Measurements from ENCODE around the gene IL10RA. TPM values are rescaled to one million over a fixed set of nuclear protein-coding genes. Genes with fewer than 3 reads are reported as not detected.

The IL10RA gene
- total RNA-seq, 2 experiments from 2014 or later, result 286 to 291 TPM

GRCh38 chr11:118042796-118043195 lies 56.6 kb downstream of the IL10RA start:
- Mint-ChIP-seq H3K27ac (peak overlapping the region; percentile 60), H3K27me3 (no peaks in the 10 kb centered on the region), H3K36me3 (ENCODE audit: low read depth) (peaks cover 10% of the 10 kb centered on the region), H3K4me1 (peaks cover 83% of the 10 kb centered on the region), H3K9me3 (peaks cover 4% of the 10 kb centered on the region), H3K4me3 (no peak overlapping the region)
- CTCF ChIA-PET, result interaction anchor here (1.0 to 2.2 kb wide), 3 partner anchors 56 to 96 kb away, joined by 5 to 13 read pairs (median 5); partner anchors contain the start of gene IL10RA
- POLR2A ChIA-PET, result interaction anchor here (1.0 to 13.8 kb wide), 5 partner anchors 40 to 228 kb away, joined by 3 to 603 read pairs (median 8); partner anchors contain the start of gene IL10RA
- DNase-seq, result no peak

GRCh38 chr11:118045191-118045590 lies 59.0 kb downstream of the IL10RA start:
- DNase-seq, result no peak
- Mint-ChIP-seq H3K4me1 (peaks cover 87% of the 10 kb centered on the region), H3K36me3 (ENCODE audit: low read depth) (no peaks in the 10 kb centered on the region), H3K27me3 (no peaks in the 10 kb centered on the region), H3K27ac (peak overlapping the region; percentile 78), H3K4me3 (no peak overlapping the region), H3K9me3 (no peaks in the 10 kb centered on the region)
- ChIA-PET POLR2A (interaction anchor here (0.6 to 13.8 kb wide), 8 partner anchors 7 to 581 kb away, joined by 3 to 603 read pairs (median 5); partner anchors contain the start of gene IL10RA), CTCF (interaction anchor here (0.8 to 2.5 kb wide), 7 partner anchors 24 to 228 kb away, joined by 3 to 10 read pairs (median 4); partner anchors contain the start of gene IL10RA)

- no peak overlapping the region for H3K4me3 Mint-ChIP-seq
- DNase-seq, result peak; percentile 44
- CTCF ChIA-PET, result interaction anchor here (0.6 to 4.3 kb wide), 8 partner anchors 12 to 225 kb away, joined by 3 to 25 read pairs (median 4); partner anchors contain the start of gene IL10RA
- H3K9me3 Mint-ChIP-seq, result no peaks in the 10 kb centered on the region
- no peaks in the 10 kb centered on the region for H3K27me3 Mint-ChIP-seq
- POLR2A ChIA-PET, result interaction anchor here (0.6 to 13.8 kb wide), 9 partner anchors 9 to 231 kb away, joined by 3 to 603 read pairs (median 4); partner anchors contain the start of gene IL10RA
- H3K4me1 Mint-ChIP-seq, result peaks cover 90% of the 10 kb centered on the region
- H3K36me3 Mint-ChIP-seq (ENCODE audit: low read depth), result no peaks in the 10 kb centered on the region
- peak overlapping the region; percentile 78 for H3K27ac Mint-ChIP-seq
These were observed 60.1 kb downstream of the IL10RA start for GRCh38 chr11:118046051-118046963.

- CTCF ChIA-PET, result interaction anchor here (0.6 to 4.3 kb wide), 11 partner anchors 10 to 240 kb away, joined by 3 to 25 read pairs (median 4); no protein-coding TSS in a partner anchor
- Mint-ChIP-seq H3K36me3 (ENCODE audit: low read depth) (no peaks in the 10 kb centered on the region), H3K9me3 (no peaks in the 10 kb centered on the region), H3K27ac (peak overlapping the region; percentile 78), H3K4me3 (no peak overlapping the region), H3K4me1 (peaks cover 90% of the 10 kb centered on the region), H3K27me3 (no peaks in the 10 kb centered on the region)
- POLR2A ChIA-PET, result interaction anchor here (0.6 to 13.8 kb wide), 7 partner anchors 31 to 219 kb away, joined by 3 to 603 read pairs (median 5); partner anchors contain the start of gene IL10RA
- no peak for DNase-seq
These were observed 60.9 kb downstream of the IL10RA start for GRCh38 chr11:118046964-118047700.

GRCh38 chr11:118047749-118048148 lies 61.6 kb downstream of the IL10RA start:
- H3K4me1 Mint-ChIP-seq, result peaks cover 90% of the 10 kb centered on the region
- no peaks in the 10 kb centered on the region for H3K36me3 Mint-ChIP-seq (ENCODE audit: low read depth)
- CTCF ChIA-PET, result interaction anchor here (0.5 to 4.3 kb wide), 10 partner anchors 11 to 240 kb away, joined by 3 to 25 read pairs (median 4); no protein-coding TSS in a partner anchor
- H3K27ac Mint-ChIP-seq, result peak overlapping the region; percentile 78
- H3K27me3 Mint-ChIP-seq, result no peaks in the 10 kb centered on the region
- no peak overlapping the region for H3K4me3 Mint-ChIP-seq
- POLR2A ChIA-PET, result interaction anchor here (1.8 to 13.8 kb wide), 4 partner anchors 32 to 97 kb away, joined by 5 to 603 read pairs (median 90); partner anchors contain the start of gene IL10RA
- no peaks in the 10 kb centered on the region for H3K9me3 Mint-ChIP-seq
- DNase-seq, result no peak

- CTCF ChIA-PET, result interaction anchor here (0.9 to 4.3 kb wide), 7 partner anchors 44 to 241 kb away, joined by 3 to 25 read pairs (median 9); no protein-coding TSS in a partner anchor
- POLR2A ChIA-PET, result interaction anchor here (0.6 to 13.8 kb wide), 7 partner anchors 9 to 234 kb away, joined by 3 to 603 read pairs (median 5); partner anchors contain the start of gene IL10RA
- DNase-seq, result no peak
- Mint-ChIP-seq H3K36me3 (ENCODE audit: low read depth) (no peaks in the 10 kb centered on the region), H3K4me3 (no peak overlapping the region), H3K27ac (peak overlapping the region; percentile 66), H3K4me1 (peaks cover 92% of the 10 kb centered on the region), H3K9me3 (no peaks in the 10 kb centered on the region), H3K27me3 (no peaks in the 10 kb centered on the region)
These were observed 62.5 kb downstream of the IL10RA start for GRCh38 chr11:118048472-118049370.

- Mint-ChIP-seq H3K27me3 (no peaks in the 10 kb centered on the region), H3K4me1 (peaks cover 83% of the 10 kb centered on the region), H3K4me3 (no peak overlapping the region), H3K9me3 (no peaks in the 10 kb centered on the region), H3K36me3 (ENCODE audit: low read depth) (no peaks in the 10 kb centered on the region), H3K27ac (peak overlapping the region; percentile 95)
- ChIA-PET CTCF (interaction anchor here (2.2 to 5.9 kb wide), 4 partner anchors 48 to 99 kb away, joined by 9 to 192 read pairs (median 68); partner anchors contain the start of gene IL10RA), POLR2A (interaction anchor here (0.8 to 13.8 kb wide), 6 partner anchors 15 to 99 kb away, joined by 3 to 681 read pairs (median 90); partner anchors contain the start of gene IL10RA)
- no peak for DNase-seq
These were observed 63.6 kb downstream of the IL10RA start for GRCh38 chr11:118049771-118050170.

- DNase-seq, result peak; percentile 13
- Mint-ChIP-seq H3K36me3 (ENCODE audit: low read depth) (no peaks in the 10 kb centered on the region), H3K27me3 (no peaks in the 10 kb centered on the region), H3K9me3 (no peaks in the 10 kb centered on the region), H3K4me3 (no peak overlapping the region), H3K4me1 (peaks cover 77% of the 10 kb centered on the region), H3K27ac (peak overlapping the region; percentile 95)
- ChIA-PET POLR2A (interaction anchor here (0.8 to 7.2 kb wide), 8 partner anchors 9 to 222 kb away, joined by 3 to 681 read pairs (median 8); partner anchors contain the start of gene IL10RA), CTCF (interaction anchor here (0.7 to 9.8 kb wide), 7 partner anchors 10 to 242 kb away, joined by 3 to 333 read pairs (median 96); partner anchors contain the start of gene IL10RA)
These were observed 64.2 kb downstream of the IL10RA start for GRCh38 chr11:118050208-118050891.

Other genes starting within 250 kb of the IL10RA start
- under 1 TPM in 1 of 2 experiments, not detected in 1; 0.03 TPM for gene DSCAML1, start 189.2 kb upstream of the IL10RA start, total RNA-seq
- under 1 TPM; 0.33 to 0.48 TPM for gene FXYD2, start 161.7 kb upstream of the IL10RA start, total RNA-seq
- gene FXYD6, start 109.7 kb upstream of the IL10RA start, total RNA-seq, result not detected
- gene TMPRSS13, start 57.0 kb upstream of the IL10RA start, total RNA-seq, result 1 to 10 TPM; 1.9 to 2.2 TPM
- under 1 TPM in 1 of 2 experiments, not detected in 1; 0.05 TPM for gene TMPRSS4, start 90.7 kb downstream of the IL10RA start, total RNA-seq
- gene SMIM35, start 100.6 kb downstream of the IL10RA start, total RNA-seq, result under 1 TPM; 0.45 to 0.55 TPM
- gene SCN4B, start 166.4 kb downstream of the IL10RA start, total RNA-seq, result under 1 TPM in 1 of 2 experiments, not detected in 1; 0.28 TPM
- gene SCN2B, start 190.2 kb downstream of the IL10RA start, total RNA-seq, result not detected
- 100 to 1,000 TPM; 102 to 103 TPM for gene JAML, start 238.6 kb downstream of the IL10RA start, total RNA-seq